GM12873 (cell line): ENCODE measurements around the gene RAB24.

Source experiments
- TF ChIP-seq, protein P1 (sequence below): IDR thresholded peaks from 2 replicates; pipeline ENCODE4 v1.5.1; 2012; ENCODE audit warnings: low read depth, mild to moderate bottlenecking, moderate library complexity, low read length, control low read depth; ENCODE audit not compliant: insufficient read depth; ENCODE audit errors: missing control alignments

The RAB24 gene

DNA sequence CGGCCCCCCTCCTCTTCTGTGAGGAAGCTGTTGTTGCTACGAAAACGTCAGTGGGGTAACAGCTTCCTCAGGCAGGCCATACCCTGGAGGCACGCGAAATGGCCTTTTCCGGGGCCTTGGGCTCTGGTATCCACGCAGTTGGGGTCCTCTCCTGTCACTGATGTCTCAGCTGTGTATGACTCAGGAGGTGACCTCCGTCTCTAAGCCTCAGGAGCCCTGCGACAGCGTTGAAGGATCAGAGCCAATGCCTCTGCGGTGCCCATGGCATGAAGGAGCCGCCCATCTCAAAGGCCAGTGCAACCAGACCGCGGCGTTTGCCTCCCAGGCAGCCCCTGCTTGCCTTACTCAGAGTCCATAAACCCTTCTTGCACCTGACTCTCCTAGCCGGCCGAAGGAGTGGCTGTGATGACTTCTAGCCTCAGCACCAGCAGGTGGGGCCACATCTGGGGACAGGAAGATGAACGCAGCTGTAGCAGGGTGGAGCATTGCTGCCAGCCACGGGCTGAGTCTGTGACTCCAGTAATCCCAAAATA, 9.2 kb upstream of the RAB24 start:
- TF ChIP-seq, protein P1, sequence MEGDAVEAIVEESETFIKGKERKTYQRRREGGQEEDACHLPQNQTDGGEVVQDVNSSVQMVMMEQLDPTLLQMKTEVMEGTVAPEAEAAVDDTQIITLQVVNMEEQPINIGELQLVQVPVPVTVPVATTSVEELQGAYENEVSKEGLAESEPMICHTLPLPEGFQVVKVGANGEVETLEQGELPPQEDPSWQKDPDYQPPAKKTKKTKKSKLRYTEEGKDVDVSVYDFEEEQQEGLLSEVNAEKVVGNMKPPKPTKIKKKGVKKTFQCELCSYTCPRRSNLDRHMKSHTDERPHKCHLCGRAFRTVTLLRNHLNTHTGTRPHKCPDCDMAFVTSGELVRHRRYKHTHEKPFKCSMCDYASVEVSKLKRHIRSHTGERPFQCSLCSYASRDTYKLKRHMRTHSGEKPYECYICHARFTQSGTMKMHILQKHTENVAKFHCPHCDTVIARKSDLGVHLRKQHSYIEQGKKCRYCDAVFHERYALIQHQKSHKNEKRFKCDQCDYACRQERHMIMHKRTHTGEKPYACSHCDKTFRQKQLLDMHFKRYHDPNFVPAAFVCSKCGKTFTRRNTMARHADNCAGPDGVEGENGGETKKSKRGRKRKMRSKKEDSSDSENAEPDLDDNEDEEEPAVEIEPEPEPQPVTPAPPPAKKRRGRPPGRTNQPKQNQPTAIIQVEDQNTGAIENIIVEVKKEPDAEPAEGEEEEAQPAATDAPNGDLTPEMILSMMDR = peak; percentile 33

DNA sequence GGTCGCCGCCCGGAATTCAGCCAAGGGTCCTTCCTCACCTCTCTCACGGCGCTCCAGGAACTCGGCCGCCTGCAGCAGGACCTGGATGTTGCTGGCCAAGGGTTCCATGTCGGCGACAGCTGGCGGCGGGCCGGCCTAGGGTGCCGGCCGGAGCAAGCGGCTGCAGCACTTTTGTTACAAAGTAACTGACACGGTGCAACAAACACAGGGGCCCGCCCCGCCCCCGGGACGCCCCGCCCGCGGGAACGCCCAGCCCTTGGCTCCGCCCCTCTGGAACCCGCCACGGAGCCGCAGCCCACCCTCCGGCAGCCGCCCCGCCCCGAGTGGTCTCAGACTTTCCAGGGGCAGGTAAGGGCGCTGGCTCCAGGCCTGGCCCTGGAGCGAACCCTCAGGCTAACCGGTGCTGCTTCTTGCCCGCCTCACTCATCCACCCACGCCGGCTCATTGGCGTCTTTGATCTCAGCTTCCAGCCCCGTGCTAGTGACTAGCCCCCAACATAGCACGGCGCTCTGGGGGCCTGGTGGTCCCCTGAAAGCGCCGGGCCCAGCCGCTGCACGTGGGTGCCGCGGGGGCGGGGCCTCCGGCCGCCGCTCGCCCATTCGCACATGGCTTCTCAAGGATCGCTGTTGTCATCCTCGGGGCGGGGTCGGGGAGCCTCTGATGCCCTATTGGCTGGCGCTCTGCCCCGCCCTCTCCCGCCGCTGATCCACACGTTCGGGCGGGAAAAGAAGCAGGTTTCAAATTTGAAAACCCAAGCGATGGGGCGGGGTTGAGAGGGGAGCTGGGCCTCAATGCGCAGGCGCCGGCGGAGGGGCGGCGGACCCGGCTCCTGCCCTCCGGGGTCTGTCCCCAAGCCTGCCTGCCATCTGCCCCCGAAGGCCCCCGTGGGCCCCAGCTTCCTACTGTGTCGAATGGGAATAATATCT, 8.5 kb upstream of the RAB24 start, which contains the start of gene MXD3:
TSS of gene MXD3 (minus strand) at position 176 of the 926 bp plus-strand sequence. CDS start at position 108, 68 bp downstream.
- TF ChIP-seq, protein P1 = no peak

GRCh38 chr5:177311392-177311722, 7.8 kb upstream of the RAB24 start:
- TF ChIP-seq, protein P1 = no peak

- TF ChIP-seq, protein P1 = no peak
Measured at GRCh38 chr5:177310757-177311391, 7.4 kb upstream of the RAB24 start.

GRCh38 chr5:177310332-177310731, 6.8 kb upstream of the RAB24 start:
- TF ChIP-seq, protein P1 = no peak

DNA sequence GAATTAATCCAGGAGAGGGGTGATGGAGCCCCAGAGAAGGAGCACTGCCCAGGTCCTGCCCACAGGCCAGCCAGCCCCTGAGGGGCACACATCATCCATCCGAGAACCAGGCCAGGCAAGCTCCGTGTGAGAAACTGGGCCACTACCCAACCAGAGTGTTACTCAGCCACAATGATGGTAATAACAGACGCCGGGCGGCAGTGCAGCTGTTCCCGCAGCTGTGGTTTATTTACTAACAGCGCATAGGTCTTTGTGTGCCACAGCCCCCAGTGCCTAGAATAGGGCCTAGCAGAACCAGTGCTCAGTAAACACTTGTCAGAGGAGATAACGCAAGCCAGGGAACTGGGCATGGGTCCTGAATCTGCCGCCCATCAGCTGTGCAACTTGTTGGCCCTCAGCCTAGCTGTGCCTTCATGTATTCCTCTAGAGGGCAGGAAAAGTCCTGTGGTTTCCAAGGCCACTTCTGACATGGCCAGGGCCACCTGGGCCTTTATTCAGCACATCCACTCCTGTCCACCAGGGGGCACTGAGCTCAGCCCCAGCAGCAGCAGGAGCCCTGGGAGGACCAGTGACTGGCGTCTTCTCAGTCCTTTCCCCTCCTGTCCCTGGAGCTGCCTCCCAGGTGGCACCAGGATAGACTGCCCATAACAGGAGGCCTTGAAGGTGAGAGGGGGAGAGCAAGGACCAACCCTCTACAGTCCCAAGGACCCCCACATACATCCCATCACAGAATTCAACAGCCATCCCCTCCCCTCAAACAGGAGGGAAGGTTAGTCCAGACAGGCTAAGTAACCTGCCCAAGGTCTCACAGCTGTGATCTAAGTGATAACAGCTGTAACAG, 6.1 kb upstream of the RAB24 start:
- TF ChIP-seq, protein P1 = peak; percentile 97
